HEK293T (cell line): Measurements from ENCODE around the gene RUBCNL.

ENCODE experiments used
- CTBP1 ChIP-seq: fragments of 450-650 bp; IDR thresholded peaks from 2 replicates; pipeline ENCODE4 v1.6.1; 2016; ENCODE audit warnings: borderline replicate concordance
- NFRKB ChIP-seq: fragments of 450-650 bp; IDR thresholded peaks from 2 replicates; pipeline ENCODE4 v1.6.1; 2016; ENCODE audit warnings: mild to moderate bottlenecking, moderate library complexity
- TF ChIP-seq, protein P1 (sequence below): fragments of 450-650 bp; IDR thresholded peaks from 2 replicates; pipeline ENCODE4 v1.6.1; 2016

DNA sequence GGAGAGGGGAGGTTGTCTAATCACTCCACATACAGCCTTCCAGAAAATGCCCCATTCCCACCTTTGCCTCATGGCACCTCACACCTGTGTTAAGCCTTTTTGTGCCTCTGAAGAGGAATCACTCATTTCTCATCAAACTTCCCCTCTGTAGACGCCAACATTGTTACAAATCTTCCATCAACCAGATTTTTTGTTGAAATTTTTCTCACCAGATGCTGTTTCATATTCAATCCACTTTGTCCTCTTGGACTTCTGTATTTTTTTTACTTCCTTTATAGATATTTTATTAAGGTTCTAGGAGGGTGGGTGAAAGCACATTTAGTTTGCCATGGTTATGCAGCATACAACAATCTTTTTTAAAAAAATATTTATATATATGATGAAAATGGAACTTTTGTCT is 74.0 kb downstream of the RUBCNL start:
- TF ChIP-seq CTBP1 (no peak), NFRKB (no peak)
- TF ChIP-seq, protein P1, sequence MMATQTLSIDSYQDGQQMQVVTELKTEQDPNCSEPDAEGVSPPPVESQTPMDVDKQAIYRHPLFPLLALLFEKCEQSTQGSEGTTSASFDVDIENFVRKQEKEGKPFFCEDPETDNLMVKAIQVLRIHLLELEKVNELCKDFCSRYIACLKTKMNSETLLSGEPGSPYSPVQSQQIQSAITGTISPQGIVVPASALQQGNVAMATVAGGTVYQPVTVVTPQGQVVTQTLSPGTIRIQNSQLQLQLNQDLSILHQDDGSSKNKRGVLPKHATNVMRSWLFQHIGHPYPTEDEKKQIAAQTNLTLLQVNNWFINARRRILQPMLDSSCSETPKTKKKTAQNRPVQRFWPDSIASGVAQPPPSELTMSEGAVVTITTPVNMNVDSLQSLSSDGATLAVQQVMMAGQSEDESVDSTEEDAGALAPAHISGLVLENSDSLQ = no peak
